ENCODE results near the gene PPFIBP2. TPM values are rescaled to one million over a fixed set of nuclear protein-coding genes. Genes with fewer than 3 reads are reported as not detected.

The PPFIBP2 gene
- total RNA-seq, 1 experiment from 2014 or later = 5.7 TPM

DNA sequence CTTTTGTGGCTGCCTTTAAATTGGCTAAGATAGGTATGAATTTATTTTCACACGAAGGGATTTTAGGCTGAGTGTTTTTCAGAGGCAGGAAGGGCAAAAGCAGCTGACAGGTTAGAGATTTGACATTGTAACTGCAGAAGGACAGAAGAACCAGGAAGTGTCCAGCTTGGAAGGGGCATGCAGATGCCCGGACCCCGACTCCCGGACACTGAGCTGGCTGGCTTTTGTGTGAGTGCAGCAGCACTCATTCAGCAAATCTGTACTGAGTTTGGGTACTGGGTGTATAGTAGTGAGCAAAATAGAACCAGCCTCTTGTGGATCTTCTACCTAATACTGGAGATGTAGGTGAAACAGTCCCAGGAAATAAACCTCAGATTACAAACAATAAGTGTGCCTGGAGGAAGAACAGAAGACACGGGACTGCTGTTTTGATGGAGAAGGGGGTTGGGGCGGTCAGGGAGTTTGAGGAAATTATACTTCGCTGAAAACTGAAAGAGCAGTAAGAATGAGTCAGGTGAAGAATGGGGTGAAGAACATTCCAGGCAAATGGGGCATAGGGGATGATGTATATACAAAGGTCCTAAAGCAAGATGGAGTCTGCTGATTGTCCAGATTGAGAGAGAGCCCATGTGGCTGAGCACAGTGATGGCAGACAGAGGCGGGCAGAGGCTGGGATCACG is 64.6 kb downstream of the PPFIBP2 start:
- ChIA-PET CTCF (interaction anchor here (1.2 kb wide), 1 partner anchor 79 kb away, joined by 4 read pairs; no protein-coding TSS in a partner anchor), POLR2A (ENCODE audit: low non-redundant PET) (no interaction called here)
- peaks cover 26% of the 10 kb centered on the region for H3K4me1 ChIP-seq (ENCODE audit: insufficient read depth, low read length, poor library complexity, severe bottlenecking)
- intact Hi-C loops (cut with micrococcal nuclease; ENCODE audit: unreplicated experiment) = loop anchor here (10.0 kb wide), 1 partner anchor 224 kb away; no protein-coding TSS in a partner anchor
- H3K27me3 ChIP-seq (replicated peaks; ENCODE audit: insufficient read depth, low read depth, low read length, poor library complexity) = no peaks in the 10 kb centered on the region
- TSS peak; percentile 78 for BruUV-seq (replicated peaks)
- no peaks in the 10 kb centered on the region for H3K36me3 ChIP-seq (ENCODE audit: insufficient read depth, low read length, poor library complexity, severe bottlenecking)
- H3K27ac ChIP-seq (ENCODE audit: low read depth, low read length, poor library complexity, severe bottlenecking) = peak overlapping the region; percentile 70
- DNase-seq (ENCODE audit: low spot score) = no peak
- TF ChIP-seq, protein P1, sequence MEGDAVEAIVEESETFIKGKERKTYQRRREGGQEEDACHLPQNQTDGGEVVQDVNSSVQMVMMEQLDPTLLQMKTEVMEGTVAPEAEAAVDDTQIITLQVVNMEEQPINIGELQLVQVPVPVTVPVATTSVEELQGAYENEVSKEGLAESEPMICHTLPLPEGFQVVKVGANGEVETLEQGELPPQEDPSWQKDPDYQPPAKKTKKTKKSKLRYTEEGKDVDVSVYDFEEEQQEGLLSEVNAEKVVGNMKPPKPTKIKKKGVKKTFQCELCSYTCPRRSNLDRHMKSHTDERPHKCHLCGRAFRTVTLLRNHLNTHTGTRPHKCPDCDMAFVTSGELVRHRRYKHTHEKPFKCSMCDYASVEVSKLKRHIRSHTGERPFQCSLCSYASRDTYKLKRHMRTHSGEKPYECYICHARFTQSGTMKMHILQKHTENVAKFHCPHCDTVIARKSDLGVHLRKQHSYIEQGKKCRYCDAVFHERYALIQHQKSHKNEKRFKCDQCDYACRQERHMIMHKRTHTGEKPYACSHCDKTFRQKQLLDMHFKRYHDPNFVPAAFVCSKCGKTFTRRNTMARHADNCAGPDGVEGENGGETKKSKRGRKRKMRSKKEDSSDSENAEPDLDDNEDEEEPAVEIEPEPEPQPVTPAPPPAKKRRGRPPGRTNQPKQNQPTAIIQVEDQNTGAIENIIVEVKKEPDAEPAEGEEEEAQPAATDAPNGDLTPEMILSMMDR (conservative IDR thresholded peaks at IDR 0.05; ENCODE audit: low read depth, low read length) = no peak
- TF ChIP-seq EZH2 (IDR thresholded peaks at IDR 0.05; ENCODE audit: borderline replicate concordance, low read depth, low read length, poor library complexity, severe bottlenecking) = no peak
- no peak overlapping the region for H3K4me3 ChIP-seq (ENCODE audit: low read depth, low read length, poor library complexity, severe bottlenecking)
- no peaks in the 10 kb centered on the region for H3K9me3 ChIP-seq (ENCODE audit: low read depth, low read length, poor library complexity, severe bottlenecking)

DNA sequence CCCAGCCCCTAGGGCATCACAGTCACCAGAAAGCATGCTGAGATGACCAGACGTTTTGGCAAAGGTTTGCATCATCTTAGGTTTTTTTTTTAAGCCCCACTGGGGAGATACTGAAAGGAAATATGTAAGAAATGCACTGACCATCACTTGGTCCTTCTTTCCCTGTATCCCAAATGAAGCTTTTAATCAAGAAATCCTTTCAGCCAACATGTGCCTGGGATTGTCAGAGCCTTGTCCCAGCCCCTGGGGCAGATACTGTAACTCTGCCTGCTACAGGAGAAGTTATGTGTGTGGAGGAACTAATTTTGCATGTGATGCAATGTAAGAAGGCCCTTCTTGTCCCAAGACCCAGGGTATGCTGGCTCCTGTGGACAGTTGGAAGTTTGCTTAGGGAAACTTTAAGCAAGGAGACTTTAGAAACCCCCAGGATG is 65.6 kb downstream of the PPFIBP2 start:
- ChIA-PET CTCF (no interaction called here), POLR2A (ENCODE audit: low non-redundant PET) (no interaction called here)
- no peaks in the 10 kb centered on the region for H3K9me3 ChIP-seq (ENCODE audit: low read depth, low read length, poor library complexity, severe bottlenecking)
- H3K27ac ChIP-seq (ENCODE audit: low read depth, low read length, poor library complexity, severe bottlenecking) = no peak overlapping the region
- intact Hi-C loops (cut with micrococcal nuclease; ENCODE audit: unreplicated experiment) = loop anchor here (10.0 kb wide), 1 partner anchor 225 kb away; no protein-coding TSS in a partner anchor
- H3K27me3 ChIP-seq (replicated peaks; ENCODE audit: insufficient read depth, low read depth, low read length, poor library complexity) = no peaks in the 10 kb centered on the region
- DNase-seq (ENCODE audit: low spot score) = no peak
- H3K4me1 ChIP-seq (ENCODE audit: insufficient read depth, low read length, poor library complexity, severe bottlenecking) = peaks cover 26% of the 10 kb centered on the region
- H3K4me3 ChIP-seq (ENCODE audit: low read depth, low read length, poor library complexity, severe bottlenecking) = no peak overlapping the region
- no TSS peak for BruUV-seq (replicated peaks)
- TF ChIP-seq, protein P1 (conservative IDR thresholded peaks at IDR 0.05; ENCODE audit: low read depth, low read length) = no peak
- no peak for TF ChIP-seq EZH2 (IDR thresholded peaks at IDR 0.05; ENCODE audit: borderline replicate concordance, low read depth, low read length, poor library complexity, severe bottlenecking)
- no peaks in the 10 kb centered on the region for H3K36me3 ChIP-seq (ENCODE audit: insufficient read depth, low read length, poor library complexity, severe bottlenecking)

DNA sequence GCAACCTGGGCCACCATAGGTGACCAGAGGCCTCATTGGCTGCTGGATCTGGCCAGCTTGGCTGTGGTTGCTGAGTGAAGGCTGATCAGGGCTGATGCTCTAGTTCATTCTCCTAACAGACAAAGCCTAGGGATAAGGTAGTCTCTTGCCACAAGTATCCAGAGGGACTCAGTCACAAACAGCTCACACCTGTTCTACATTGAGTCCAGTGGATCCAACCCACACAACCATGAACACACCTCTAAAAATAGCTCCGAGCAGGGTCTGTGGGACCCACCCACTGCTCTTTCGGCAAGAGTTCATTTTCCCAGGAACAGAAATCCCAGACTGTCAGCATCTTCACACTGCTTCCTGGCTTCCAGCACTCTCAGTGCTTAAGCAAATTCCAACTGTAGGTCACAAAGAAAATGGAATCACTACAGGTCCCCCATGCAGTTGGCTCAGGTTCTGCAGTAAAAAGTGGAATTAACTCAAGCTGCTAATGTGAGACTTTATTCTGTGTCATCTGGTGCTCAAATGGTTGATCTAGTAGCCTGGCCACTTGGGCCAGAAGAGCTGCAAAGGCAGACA is 67.3 kb downstream of the PPFIBP2 start:
- no peak overlapping the region for H3K4me3 ChIP-seq (ENCODE audit: low read depth, low read length, poor library complexity, severe bottlenecking)
- H3K27me3 ChIP-seq (replicated peaks; ENCODE audit: insufficient read depth, low read depth, low read length, poor library complexity) = no peaks in the 10 kb centered on the region
- intact Hi-C loops (cut with micrococcal nuclease; ENCODE audit: unreplicated experiment) = no loop called here
- no peak for DNase-seq (ENCODE audit: low spot score)
- H3K4me1 ChIP-seq (ENCODE audit: insufficient read depth, low read length, poor library complexity, severe bottlenecking) = peaks cover 23% of the 10 kb centered on the region
- H3K27ac ChIP-seq (ENCODE audit: low read depth, low read length, poor library complexity, severe bottlenecking) = no peak overlapping the region
- no peaks in the 10 kb centered on the region for H3K36me3 ChIP-seq (ENCODE audit: insufficient read depth, low read length, poor library complexity, severe bottlenecking)
- CTCF ChIA-PET = no interaction called here
- POLR2A ChIA-PET (ENCODE audit: low non-redundant PET) = no interaction called here
- BruUV-seq (replicated peaks) = no TSS peak
- H3K9me3 ChIP-seq (ENCODE audit: low read depth, low read length, poor library complexity, severe bottlenecking) = no peaks in the 10 kb centered on the region
- TF ChIP-seq EZH2 (IDR thresholded peaks at IDR 0.05; ENCODE audit: borderline replicate concordance, low read depth, low read length, poor library complexity, severe bottlenecking) = no peak
- TF ChIP-seq, protein P1 (conservative IDR thresholded peaks at IDR 0.05; ENCODE audit: low read depth, low read length) = no peak
